ENCODE results near the gene SAP30L. TPM values are rescaled to one million over a fixed set of nuclear protein-coding genes. Genes with fewer than 3 reads are reported as not detected.

Gene SAP30L
- total and polyA plus RNA-seq, 2 of the 13 experiments (the other 11 are each of a cell fraction or from before 2014, with no cell fraction given): 27.9 to 37.2 TPM

GRCh38 chr5:154445422-154446194 lies at the start of gene SAP30L (continued):
- TF ChIP-seq TFAP4 (IDR thresholded peaks at IDR 0.05; ENCODE audit: borderline replicate concordance, low read depth) (no peak), BCL6 (CRISPR knock-in tag; IDR thresholded peaks at IDR 0.05) (no peak; the same call in 1 of the 2 replicates), ZNF83 (CRISPR knock-in tag; IDR thresholded peaks at IDR 0.05; ENCODE audit: borderline replicate concordance) (no peak), ZNF816 (CRISPR knock-in tag; IDR thresholded peaks at IDR 0.05; ENCODE audit: borderline replicate concordance) (peak; percentile 69; the same call in 1 of the 2 replicates), ISL2 (CRISPR knock-in tag; IDR thresholded peaks at IDR 0.05) (peak; percentile 42; the same call in 1 of the 2 replicates), ZNF326 (CRISPR knock-in tag; IDR thresholded peaks at IDR 0.05; ENCODE audit: borderline replicate concordance) (no peak), ZBTB10 (CRISPR knock-in tag; IDR thresholded peaks at IDR 0.05; ENCODE audit: borderline replicate concordance) (no peak; the same call in 1 of the 2 replicates), PHF21A (CRISPR knock-in tag; IDR thresholded peaks at IDR 0.05) (peak; percentile 86), PHF5A (CRISPR knock-in tag; IDR thresholded peaks at IDR 0.05; ENCODE audit: low read depth, unreplicated experiment) (peak; percentile 53), HOXA5 (CRISPR knock-in tag; IDR thresholded peaks at IDR 0.05) (0 out of 2 replicates have a peak, but pooled peaks have one; percentile 73), CSRNP2 (CRISPR knock-in tag; conservative IDR thresholded peaks at IDR 0.05; ENCODE audit: low read depth) (no peak), MEF2D (CRISPR knock-in tag; IDR thresholded peaks at IDR 0.05) (no peak), KDM5A (IDR thresholded peaks at IDR 0.05; ENCODE audit: borderline replicate concordance, low read length) (no peak), RXRA (CRISPR knock-in tag; IDR thresholded peaks at IDR 0.05) (no peak), ZNF572 (CRISPR knock-in tag; IDR thresholded peaks at IDR 0.05) (peak; percentile 74; the same call in 1 of the 2 replicates), NR2F6 (IDR thresholded peaks at IDR 0.05) (no peak), NR2F6 (CRISPR knock-in tag; IDR thresholded peaks at IDR 0.05) (0 out of 2 replicates have a peak, but pooled peaks have one; percentile 5), TBX2 (CRISPR knock-in tag; IDR thresholded peaks at IDR 0.05; ENCODE audit: borderline replicate concordance) (no peak; the same call in 1 of the 2 replicates), ZBED4 (CRISPR knock-in tag; IDR thresholded peaks at IDR 0.05; ENCODE audit: borderline replicate concordance) (no peak), IRF2 (CRISPR knock-in tag; IDR thresholded peaks at IDR 0.05) (peak; percentile 68), XBP1 (CRISPR knock-in tag; IDR thresholded peaks at IDR 0.05) (no peak)
